DND-41 (cell line): ENCODE results near the gene ZNF500.

Source experiments
- ATAC-seq: fragments of 200-7000 bp; cut with Tn5 transposase; 3 replicates; pipeline ENCODE4 v1.9.1; 2021; ENCODE audit warnings: low read depth; ENCODE audit not compliant: insufficient read depth
- DNase-seq: peaks from one replicate; pipeline ENCODE4 v3.0.0-alpha.2; 2020
- H2AFZ ChIP-seq: 2 replicates; pipeline ENCODE4 v1.6.0; 2012; ENCODE audit warnings: low read depth, low read length
- H3K27ac ChIP-seq: 2 replicates; pipeline ENCODE4 v1.5.1; 2012; ENCODE audit warnings: low read length, inconsistent platforms
- H3K27me3 ChIP-seq: fragments of 200-600 bp; sonication (generic); 2 replicates; pipeline ENCODE4 v1.6.0; 2012; ENCODE audit warnings: low read length, mild to moderate bottlenecking, inconsistent platforms; ENCODE audit not compliant: insufficient read depth, poor library complexity
- H3K36me3 ChIP-seq: 2 replicates; pipeline ENCODE4 v1.5.1; 2012; ENCODE audit warnings: low read length, inconsistent platforms; ENCODE audit not compliant: insufficient read depth
- H3K4me1 ChIP-seq: 2 replicates; pipeline ENCODE4 v1.5.1; 2012; ENCODE audit warnings: mild to moderate bottlenecking, low read length; ENCODE audit not compliant: insufficient read depth
- H3K4me2 ChIP-seq: 2 replicates; pipeline ENCODE4 v1.6.0; 2012; ENCODE audit warnings: mild to moderate bottlenecking, moderate library complexity, low read length, inconsistent platforms; ENCODE audit not compliant: insufficient read depth
- H3K4me3 ChIP-seq, 2 experiments: fragments of 200-600 bp in 1 of 2; shearing (Covaris generic) in 1 of 2; 2 replicates each; pipeline ENCODE4 v1.5.1; 2012 to 2016; ENCODE audit warnings: inconsistent platforms in 2 of 2, low read length in 2 of 2, mild to moderate bottlenecking in 2 of 2, low read depth in 1 of 2, moderate library complexity in 1 of 2
- H3K79me2 ChIP-seq: 2 replicates; pipeline ENCODE4 v1.6.0; 2012; ENCODE audit warnings: low read length, inconsistent platforms; ENCODE audit not compliant: insufficient read depth
- H3K9ac ChIP-seq: 2 replicates; pipeline ENCODE4 v1.6.0; 2012; ENCODE audit warnings: low read depth, mild to moderate bottlenecking, inconsistent platforms, low read length, moderate library complexity
- H3K9me3 ChIP-seq: 2 replicates; pipeline ENCODE4 v1.5.1; 2012; ENCODE audit warnings: low read length, moderate library complexity, mild to moderate bottlenecking, inconsistent platforms; ENCODE audit not compliant: insufficient read depth, severe bottlenecking
- H4K20me1 ChIP-seq: 2 replicates; pipeline ENCODE4 v1.6.0; 2012; ENCODE audit warnings: low read length; ENCODE audit not compliant: insufficient read depth
- EZH2 ChIP-seq: IDR thresholded peaks from 3 replicates; pipeline ENCODE4 v1.6.1; 2012; ENCODE audit warnings: borderline replicate concordance, low read depth, mild to moderate bottlenecking, moderate library complexity, low read length, inconsistent platforms; ENCODE audit not compliant: severe bottlenecking
- TF ChIP-seq, protein P1 (sequence below): IDR thresholded peaks from 2 replicates; pipeline ENCODE4 v1.5.1; 2012; ENCODE audit warnings: borderline replicate concordance, low read length, moderate library complexity, mild to moderate bottlenecking; ENCODE audit not compliant: poor library complexity, severe bottlenecking; ENCODE audit errors: extremely low read depth

Gene ZNF500

GRCh38 chr16:4752351-4753100, 14.4 kb downstream of the ZNF500 start:
- ATAC-seq = no peak

DNA sequence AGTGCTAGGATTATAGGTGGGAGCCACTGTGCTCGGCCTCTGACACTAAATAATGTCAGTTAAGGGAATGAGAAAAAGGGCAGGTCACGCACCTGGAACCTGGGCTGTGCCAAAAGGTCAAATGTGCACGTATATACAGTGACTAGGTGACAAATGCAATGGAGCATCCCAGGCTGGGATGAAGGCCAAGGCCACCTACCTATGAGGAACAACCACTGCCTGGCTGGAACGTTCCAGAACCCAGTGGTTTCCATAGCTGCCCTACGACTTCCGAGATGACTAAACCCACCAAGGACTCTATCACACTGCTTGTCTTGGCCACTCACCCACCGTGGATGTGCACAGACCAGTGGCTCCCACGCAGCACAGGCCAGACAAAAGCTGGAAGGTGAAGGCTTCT, 16.1 kb downstream of the ZNF500 start:
- Histone ChIP-seq H3K36me3 (peaks cover 54% of the 10 kb centered on the region), H3K27ac (no peak overlapping the region), H3K9me3 (peaks cover 5% of the 10 kb centered on the region), H3K4me1 (no peaks in the 10 kb centered on the region), H2AFZ (no peak overlapping the region), H3K4me2 (no peak overlapping the region), H3K9ac (no peak overlapping the region), H3K27me3 (no peaks in the 10 kb centered on the region), H4K20me1 (peaks cover 3% of the 10 kb centered on the region; the same call in 1 of the 2 replicates), H3K79me2 (peaks cover 5% of the 10 kb centered on the region; the same call in 1 of the 2 replicates), H3K4me3 (no peak overlapping the region)
- DNase-seq (no peak), ATAC-seq (no peak)
- no peak for TF ChIP-seq EZH2
- TF ChIP-seq, protein P1, sequence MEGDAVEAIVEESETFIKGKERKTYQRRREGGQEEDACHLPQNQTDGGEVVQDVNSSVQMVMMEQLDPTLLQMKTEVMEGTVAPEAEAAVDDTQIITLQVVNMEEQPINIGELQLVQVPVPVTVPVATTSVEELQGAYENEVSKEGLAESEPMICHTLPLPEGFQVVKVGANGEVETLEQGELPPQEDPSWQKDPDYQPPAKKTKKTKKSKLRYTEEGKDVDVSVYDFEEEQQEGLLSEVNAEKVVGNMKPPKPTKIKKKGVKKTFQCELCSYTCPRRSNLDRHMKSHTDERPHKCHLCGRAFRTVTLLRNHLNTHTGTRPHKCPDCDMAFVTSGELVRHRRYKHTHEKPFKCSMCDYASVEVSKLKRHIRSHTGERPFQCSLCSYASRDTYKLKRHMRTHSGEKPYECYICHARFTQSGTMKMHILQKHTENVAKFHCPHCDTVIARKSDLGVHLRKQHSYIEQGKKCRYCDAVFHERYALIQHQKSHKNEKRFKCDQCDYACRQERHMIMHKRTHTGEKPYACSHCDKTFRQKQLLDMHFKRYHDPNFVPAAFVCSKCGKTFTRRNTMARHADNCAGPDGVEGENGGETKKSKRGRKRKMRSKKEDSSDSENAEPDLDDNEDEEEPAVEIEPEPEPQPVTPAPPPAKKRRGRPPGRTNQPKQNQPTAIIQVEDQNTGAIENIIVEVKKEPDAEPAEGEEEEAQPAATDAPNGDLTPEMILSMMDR = no peak

More at GRCh38 chr16:4752351-4753100, 14.4 kb downstream of the ZNF500 start:
- Histone ChIP-seq H3K9ac (no peak overlapping the region), H2AFZ (no peak overlapping the region), H3K4me2 (no peak overlapping the region), H3K27ac (no peak overlapping the region), H3K36me3 (peaks cover 65% of the 10 kb centered on the region), H3K4me3 (no peak overlapping the region), H3K9me3 (peaks cover 5% of the 10 kb centered on the region), H3K4me1 (no peaks in the 10 kb centered on the region), H4K20me1 (no peaks in the 10 kb centered on the region), H3K79me2 (peaks cover 6% of the 10 kb centered on the region; the same call in 1 of the 2 replicates), H3K27me3 (no peaks in the 10 kb centered on the region)
- TF ChIP-seq EZH2 = no peak
- TF ChIP-seq, protein P1 = no peak
- no peak for DNase-seq

DNA sequence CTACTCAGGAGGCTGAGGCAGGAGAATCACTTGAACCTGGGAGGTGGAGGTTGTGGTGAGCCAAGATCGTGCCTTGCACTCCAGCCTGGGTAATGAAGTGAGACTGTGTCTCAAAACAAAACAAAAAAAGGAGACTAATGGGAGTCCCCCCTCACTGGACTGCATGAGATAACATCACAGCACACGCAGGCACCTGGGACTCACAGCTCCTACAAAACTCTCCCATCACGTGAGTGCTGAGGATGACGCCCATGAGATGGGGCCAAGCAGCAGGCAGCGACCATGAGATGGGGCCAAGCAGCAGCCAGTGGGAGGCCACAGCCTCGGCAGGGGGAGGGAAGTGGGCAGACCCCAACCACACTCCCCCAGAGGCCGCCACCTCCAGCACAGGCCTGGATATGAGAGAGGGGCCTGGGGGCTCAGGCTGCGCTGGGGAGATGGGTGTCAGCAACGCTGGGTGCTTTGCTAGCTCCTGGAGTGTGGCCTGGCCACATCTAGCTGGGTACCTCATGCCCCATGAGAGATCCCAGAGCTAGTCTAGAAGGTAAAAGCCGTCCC, 17.2 kb downstream of the ZNF500 start:
- H4K20me1 ChIP-seq = peaks cover 3% of the 10 kb centered on the region; the same call in 1 of the 2 replicates
- H3K4me3 ChIP-seq = no peak overlapping the region
- no peaks in the 10 kb centered on the region for H3K9me3 ChIP-seq
- H3K27ac ChIP-seq = no peak overlapping the region
- H3K9ac ChIP-seq = no peak overlapping the region
- H2AFZ ChIP-seq = no peak overlapping the region
- H3K27me3 ChIP-seq = no peaks in the 10 kb centered on the region
- peaks cover 44% of the 10 kb centered on the region for H3K36me3 ChIP-seq
- H3K4me1 ChIP-seq = no peaks in the 10 kb centered on the region
- ATAC-seq (no peak), DNase-seq (no peak)
- no peak for TF ChIP-seq EZH2
- TF ChIP-seq, protein P1 = no peak
- H3K79me2 ChIP-seq = no peaks in the 10 kb centered on the region
- no peak overlapping the region for H3K4me2 ChIP-seq
